Measurements from ENCODE around the gene PTRH1.

PTRH1 gene

DNA sequence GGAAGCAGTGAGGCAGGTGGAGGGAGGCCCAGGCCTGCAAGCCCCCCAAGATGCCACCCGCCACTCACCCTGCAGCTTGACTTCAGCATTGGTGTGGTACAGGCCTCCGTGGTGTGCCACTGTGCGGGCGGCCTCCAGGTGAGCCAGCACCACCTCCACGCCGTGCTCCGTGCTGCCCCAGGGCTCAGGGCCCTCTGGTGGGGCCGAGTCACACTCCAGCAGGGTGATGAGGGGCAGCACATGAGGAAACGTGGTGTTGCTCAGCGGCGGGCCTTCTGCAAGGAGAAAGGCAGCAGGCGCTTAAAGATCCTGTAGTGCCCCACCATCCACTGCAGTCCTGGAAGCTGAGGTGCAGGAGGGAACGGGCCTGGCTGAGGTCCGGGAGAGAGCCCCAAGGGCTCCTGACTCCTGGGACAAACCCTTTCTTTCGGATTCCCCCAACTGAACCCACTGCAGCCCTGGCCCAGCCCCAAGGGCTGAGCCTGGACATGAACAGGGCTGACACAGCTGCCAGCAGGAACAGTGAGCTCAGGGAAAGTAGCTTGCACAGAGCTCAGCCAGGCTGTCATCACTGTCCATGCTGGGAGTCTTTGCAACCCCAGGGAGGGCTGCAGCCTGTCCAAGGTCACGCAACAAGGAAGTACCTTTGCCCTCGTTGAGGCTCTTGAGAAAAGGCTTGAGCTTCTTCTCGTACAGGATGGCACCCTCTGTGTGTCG lies 24.3 kb upstream of the PTRH1 start:
- DNase-seq: no peak

- no peak for DNase-seq
These were observed 23.2 kb upstream of the PTRH1 start for GRCh38 chr9:127738666-127739065.

- no peak for DNase-seq
These were observed 20.2 kb upstream of the PTRH1 start for GRCh38 chr9:127735530-127736185.

DNA sequence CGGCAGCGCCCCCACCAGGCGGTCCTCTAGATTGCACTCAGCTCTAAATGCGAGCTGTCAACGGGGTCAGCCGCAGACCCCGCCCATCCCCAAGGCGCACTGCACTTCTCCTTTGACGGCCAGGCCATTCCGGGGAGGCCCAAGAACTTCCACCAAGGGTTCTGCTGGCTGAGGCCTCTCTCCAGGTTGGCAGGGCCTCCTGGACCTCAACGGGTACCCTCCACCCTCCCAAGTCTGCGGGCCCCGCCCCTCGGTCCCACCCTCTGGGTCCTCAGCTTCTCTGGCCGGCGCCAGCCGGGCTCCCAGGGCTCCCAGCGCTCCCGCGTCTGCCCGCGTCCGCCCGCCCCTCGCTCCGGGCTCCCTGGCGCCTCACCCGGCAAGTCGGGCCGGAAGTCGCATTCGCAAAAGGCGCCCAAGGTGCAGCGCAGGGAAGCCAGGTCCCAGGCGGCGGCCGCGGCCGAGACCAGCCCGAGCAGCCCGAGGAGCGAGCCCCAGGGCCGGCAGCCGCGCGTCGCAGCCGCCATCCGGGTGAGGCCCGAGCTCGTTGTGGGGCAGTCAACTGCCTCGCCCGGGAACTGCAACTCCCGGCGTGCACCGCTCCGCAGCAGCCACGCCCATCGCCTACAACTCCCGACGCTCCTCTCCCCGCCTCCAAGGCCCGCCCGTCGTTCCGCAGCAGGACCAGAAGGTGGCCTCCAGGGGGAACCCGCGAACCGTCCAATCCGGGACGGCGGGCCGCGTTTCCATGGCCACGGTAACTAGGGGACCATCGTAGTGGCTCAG lies 19.5 kb upstream of the PTRH1 start, which contains the start of gene TOR2A:
TOR2A (minus strand) TSS at position 548 of the 783 bp plus-strand sequence; CDS start at position 524, 24 bp downstream.
- peak; percentile 76 for DNase-seq

- no peak for DNase-seq
These were observed 18.8 kb upstream of the PTRH1 start for GRCh38 chr9:127734247-127734746.

GRCh38 chr9:127733614-127734013 lies 18.2 kb upstream of the PTRH1 start:
- no peak for DNase-seq

GRCh38 chr9:127732444-127732843 lies 17.0 kb upstream of the PTRH1 start:
- no peak for DNase-seq

DNA sequence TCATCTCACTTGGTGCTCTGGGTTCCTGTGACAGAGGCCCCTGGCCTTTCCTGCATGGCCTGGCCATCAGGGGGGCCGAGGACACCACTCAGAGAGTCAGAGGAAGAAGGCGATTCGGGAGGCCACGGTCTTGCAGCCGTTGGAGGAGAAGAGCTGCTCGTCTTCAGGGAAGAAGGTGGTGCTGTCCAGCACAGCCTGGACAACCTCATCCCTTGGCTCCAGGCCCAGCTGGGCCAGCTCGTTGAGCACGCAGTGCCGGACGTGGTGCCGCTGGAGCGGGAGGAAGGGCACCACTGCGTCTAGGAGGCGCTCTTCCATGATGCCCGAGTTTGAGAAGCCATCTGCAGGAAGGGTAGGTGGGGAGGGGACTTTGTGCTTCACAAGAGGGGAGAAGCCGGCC lies 16.5 kb upstream of the PTRH1 start:
- no peak for DNase-seq

DNA sequence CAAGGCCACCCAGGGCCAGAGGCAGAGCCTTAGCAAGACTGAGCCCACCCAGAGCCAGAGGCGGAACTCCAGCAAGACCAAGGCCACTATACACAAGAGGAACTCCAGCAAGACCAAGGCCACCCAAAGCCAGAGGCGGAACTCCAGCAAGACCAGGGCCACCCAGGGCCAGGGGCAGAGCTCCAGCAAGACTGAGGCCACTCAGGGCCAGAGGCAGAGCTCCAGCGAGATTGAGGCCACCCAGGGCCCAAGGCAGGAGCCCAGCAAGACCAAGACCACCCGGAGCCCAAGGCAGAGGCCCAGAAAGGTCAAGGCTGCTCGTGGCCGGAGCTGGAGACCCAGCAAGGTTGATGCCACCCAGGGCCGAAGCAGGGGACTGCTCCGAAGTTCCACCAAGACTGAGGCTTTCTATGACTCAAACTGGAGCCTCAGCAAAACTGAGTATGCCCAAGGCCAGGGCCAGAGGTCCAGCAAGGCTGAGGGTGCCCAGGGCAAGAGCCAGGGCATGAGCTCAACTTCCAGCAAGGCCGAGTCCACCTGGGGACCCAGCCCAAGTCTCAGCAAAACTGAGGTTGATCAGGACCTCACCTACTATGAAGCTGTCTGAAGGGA lies 15.4 kb upstream of the PTRH1 start:
- no peak for DNase-seq

DNA sequence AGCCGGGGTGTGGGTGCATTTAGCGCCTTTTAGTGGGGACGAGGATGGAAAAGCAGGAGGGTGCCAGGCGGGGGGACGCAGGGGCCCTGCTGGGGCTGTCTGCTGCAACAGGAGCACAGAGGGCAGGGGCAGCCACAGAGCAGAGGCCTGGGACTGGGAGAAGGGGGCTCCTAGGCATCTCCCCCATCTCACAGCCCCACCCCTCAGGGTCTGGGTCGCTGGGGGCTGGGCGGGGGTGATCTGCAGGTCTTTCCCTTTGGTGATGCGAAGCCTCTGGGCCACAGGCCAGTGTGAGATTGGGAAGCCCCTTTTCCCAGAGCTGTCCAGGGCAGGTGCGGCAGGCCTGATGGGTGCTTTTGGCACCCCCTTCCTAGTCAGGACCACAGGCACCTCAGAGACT lies 14.8 kb upstream of the PTRH1 start:
- DNase-seq: no peak

GRCh38 chr9:127729522-127730256 lies 14.2 kb upstream of the PTRH1 start:
- no peak for DNase-seq

GRCh38 chr9:127728808-127729207 lies 13.3 kb upstream of the PTRH1 start:
- DNase-seq: no peak

DNA sequence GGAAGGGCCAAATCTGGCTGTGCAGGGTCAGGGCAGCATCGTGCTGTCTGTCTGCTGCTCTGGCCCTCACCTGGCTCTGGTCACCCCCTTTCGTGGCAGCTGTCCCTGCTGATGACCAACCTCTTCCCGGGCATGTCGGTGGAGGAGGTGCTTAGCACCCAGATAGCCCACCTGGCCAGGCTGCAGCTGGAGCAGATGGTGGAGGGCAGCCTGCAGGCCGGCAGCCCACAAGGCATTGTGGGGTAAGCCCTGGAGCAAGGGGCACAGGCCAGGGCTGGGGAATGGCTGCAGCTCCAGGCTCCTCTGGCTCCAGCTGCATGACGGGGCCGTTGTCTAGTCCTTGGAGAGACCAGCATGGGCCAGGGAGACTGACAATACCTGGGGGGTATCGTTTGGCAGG lies 11.4 kb upstream of the PTRH1 start:
- DNase-seq: no peak

GRCh38 chr9:127724012-127724411 lies 8.5 kb upstream of the PTRH1 start:
- DNase-seq: no peak

- no peak for DNase-seq
These were observed 8.0 kb upstream of the PTRH1 start for GRCh38 chr9:127723444-127723843.

DNA sequence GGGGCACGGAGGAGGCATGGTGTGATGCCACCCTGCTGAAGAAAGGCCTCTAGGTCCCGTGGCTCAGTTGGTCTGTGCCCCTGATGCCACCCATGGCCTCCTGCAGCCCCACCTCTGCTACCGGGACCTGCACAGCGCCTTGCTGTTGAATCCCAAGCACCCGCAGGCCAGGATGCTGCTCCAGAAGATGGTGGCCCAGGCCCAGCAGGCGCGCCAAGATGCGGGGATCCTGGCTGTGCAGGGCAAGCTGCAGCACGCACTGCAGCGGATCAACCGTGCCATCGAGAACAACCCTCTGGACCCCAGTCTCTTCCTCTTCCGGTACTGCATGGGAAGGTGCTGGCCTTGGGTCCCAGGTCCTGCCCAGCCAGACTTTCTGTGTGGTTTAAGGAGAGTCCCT lies 7.5 kb upstream of the PTRH1 start:
- DNase-seq: no peak

- DNase-seq: no peak
These were observed 6.7 kb upstream of the PTRH1 start for GRCh38 chr9:127722055-127722745.

- DNase-seq: no peak
These were observed 5.9 kb upstream of the PTRH1 start for GRCh38 chr9:127721391-127721821.

DNA sequence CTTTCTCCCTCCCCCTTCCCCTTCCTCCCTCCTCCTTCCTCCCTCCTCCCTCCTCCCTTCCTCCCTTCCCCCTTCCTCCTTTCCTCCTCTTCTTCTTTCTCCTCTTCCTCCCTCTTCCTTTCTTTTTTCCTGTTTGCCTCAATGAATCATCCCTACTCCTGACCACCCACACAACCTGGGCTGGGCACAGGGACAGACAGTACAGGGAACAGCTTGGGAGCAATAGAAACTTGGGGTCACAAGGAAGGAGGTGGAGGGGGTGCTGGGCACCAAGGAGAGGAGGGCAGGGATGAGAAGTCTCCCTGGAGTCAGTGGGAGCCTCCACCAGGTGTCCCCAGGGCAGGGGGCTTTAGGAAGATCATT lies 5.4 kb upstream of the PTRH1 start:
- DNase-seq: no peak

GRCh38 chr9:127720031-127720864 lies 4.8 kb upstream of the PTRH1 start:
- no peak for DNase-seq

DNA sequence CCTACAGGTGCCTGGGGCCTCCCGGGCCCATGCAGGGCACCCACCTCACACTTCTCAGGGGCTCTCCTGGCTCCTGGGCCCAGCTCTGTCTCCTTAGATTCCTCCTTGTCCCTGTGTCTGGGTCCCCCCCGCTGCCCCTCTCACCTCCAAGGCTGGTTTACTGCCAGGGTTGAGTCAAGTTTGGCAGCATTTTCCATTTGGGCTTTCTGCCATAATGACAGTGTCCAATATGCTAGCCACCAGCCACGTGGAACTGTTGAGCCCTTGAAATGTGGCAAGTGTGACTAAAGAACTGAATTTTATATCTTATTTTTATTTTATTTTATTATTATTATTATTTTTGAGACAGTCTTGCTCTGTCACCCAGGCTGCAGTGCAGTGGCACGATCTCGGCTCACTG lies 2.3 kb upstream of the PTRH1 start:
- no peak for DNase-seq

Measured in GOT3 (cell line).